Fibroblast of skin of left biceps (primary cell): ENCODE measurements around the gene DCLRE1B.

ENCODE experiments used
- DNase-seq, 2 experiments: peaks; one replicate each; pipeline ENCODE4 v3.0.0-alpha.2; 2013; ENCODE audit warnings: low read depth in 2 of 2

Gene DCLRE1B

DNA sequence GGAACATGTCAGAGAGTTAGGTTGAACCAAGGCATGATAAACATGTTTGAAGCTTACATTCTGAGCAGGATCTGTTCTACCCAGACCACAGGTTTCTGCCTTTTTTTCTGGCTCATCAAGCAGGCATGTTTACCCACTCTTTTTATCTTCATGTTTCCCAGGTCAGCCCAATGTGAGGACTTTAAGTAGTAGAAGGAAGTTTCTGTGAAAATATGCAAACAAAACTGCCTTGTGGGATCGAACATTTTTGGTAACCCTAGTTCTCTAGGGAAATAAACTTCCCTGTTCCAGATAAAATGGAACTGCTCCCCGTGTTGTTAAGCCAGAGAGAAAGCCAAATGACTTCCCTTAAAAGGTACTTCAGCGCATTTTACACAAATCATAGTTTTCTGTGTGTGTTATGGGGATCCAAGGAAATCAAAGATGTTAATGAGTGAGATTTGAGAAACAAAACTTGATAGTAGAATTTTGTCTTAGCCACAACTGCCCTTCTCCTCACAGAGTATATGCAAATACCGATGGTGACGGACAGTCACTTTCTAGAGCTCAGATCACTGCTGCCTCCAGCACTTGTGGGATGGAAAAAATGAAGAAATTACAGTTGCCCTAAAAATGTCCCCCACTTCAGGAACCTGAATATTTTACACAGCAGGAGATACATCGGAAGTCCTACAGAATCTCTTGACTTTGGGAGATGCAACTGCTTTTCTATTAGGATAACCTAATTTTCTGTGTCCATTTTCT, 23.2 kb downstream of the DCLRE1B start:
- DNase-seq: no peak

DNA sequence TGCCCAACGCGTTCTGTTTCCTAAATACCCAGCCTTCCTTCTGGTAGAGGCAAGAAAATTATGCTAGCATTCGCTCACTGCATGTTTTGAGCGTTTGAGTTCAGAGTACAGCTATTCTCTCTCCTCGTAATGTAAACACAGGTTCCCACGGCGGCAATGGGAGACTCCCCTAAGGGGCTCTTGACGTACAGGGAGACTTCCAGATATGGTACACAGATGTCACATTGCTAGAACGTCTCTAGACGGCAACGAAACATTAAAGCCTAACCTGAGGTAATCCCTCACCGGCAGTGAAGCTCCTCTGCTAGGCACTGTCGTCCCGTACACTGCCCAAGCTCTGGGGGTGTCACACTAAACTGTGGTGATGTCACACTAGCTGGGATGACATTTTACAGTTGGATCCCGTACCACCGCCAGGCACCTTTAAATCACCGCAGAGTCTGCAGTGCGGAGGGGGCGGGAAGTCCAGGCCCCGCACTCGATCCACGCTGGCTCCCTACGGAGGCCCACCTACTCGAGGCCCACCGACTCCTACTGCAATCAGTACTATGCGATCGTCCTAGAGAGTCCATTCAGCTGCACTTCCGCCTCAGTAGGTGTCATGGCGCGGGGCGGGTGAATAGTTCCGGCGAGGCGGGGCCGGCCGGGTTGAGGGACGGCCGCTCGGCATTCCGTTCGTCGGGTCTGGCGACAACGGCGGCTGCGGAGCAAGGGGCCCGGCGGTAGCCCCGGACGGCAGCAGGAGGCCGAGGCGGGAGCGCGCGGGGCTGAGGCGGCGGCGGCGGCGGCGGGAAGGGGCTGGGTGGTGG, 24.0 kb downstream of the DCLRE1B start, which contains the start of gene HIPK1:
Gene HIPK1, plus strand, starts transcription at position 384 of the 809 bp plus-strand sequence.
- peak; percentile 63 to 73 for DNase-seq

GRCh38 chr1:113929750-113930498, 24.8 kb downstream of the DCLRE1B start:
- DNase-seq: no peak

DNA sequence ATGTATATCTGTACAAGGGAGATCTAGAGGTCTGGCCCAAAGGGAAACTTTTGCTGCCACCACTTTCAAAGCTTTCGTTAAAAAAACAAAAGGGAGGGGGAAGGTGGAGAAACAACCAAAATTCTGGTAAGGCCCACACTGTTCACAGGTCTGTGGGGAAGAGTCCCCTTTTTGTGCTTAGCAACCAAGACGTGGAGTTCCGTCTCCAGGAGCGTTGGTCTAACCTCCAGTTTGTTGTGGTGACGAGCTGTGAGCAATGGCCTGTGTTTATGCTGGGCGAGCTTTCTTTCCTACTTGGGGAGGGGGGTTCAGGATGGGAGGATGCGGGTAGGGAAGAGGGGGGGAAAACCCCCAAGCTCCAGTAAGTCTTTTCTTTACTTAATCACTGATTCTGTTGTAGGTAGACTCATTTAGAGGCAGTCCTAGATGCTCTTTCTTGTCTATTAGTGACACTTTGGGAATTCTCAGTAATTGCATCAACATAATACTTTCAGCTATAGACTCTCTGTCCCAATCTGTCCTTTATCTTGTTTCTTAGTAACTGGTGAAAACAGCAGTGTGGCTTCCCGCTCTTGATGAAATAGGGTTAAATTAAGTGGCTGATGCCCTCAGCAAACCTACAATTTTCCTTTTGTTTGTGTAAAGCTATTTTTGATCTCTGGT, 25.5 kb downstream of the DCLRE1B start:
- no peak for DNase-seq

DNA sequence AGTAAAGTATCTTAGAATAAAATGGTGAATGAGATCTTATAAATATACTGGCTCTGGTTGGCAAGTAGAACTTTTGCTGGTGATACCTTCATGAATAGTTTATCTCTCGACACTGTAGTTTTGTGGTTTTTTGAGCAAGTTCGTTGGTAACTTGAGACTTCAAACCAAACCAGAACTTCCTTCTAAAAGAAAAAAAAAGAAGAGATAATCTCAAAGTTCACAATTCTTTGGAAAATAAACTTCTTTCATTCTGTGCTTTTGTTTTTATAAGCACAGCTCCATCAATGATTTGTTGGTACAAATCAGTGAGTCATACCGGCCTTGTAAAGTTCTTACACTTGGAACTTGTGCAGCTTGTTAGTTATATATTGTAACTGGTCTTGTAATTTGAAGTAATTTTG, 26.3 kb downstream of the DCLRE1B start:
- no peak for DNase-seq

- DNase-seq: no peak
These were observed 28.9 kb downstream of the DCLRE1B start for GRCh38 chr1:113934006-113934405.

GRCh38 chr1:113934511-113935055, 29.5 kb downstream of the DCLRE1B start:
- no peak for DNase-seq

DNA sequence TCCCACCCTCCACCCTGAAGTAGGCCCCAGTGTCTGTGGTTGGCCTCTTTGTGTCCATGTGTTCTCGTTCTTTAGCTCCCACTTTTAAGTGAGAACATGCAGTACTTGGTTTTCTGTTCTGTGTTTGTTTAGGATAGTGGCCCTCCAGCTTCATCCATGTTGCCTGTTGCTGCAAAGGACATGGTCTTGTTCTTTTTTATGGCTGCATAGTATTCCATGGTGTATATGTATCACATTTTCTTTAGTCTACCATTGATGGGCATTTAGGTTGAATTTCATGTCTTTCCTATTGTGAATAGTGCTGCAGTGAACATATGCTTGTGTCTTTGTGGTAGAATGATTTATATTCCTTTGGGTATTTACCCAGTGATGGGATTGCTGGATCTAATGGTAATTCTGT, 30.1 kb downstream of the DCLRE1B start:
- no peak for DNase-seq

- DNase-seq: no peak
These were observed 30.8 kb downstream of the DCLRE1B start for GRCh38 chr1:113935970-113936369.

DNA sequence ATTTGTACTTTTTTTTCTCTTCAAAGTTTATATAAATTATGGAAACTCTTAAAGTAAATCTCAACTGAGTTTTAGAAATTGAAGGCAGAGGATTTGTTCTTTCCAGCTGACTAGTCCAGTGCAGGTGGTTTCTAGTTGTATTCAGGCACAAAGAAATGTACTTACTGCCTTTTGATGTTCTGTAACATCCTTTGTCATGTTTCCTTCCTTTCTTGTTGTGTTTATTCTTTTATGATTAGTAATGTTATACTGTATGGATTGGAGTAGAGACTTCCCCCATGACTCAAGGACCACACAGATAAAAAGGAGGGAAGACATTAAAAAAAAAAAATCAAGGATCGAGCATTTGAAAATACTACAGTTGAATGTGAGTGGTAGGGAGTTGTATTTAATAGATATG, 32.0 kb downstream of the DCLRE1B start:
- DNase-seq: no peak

DNA sequence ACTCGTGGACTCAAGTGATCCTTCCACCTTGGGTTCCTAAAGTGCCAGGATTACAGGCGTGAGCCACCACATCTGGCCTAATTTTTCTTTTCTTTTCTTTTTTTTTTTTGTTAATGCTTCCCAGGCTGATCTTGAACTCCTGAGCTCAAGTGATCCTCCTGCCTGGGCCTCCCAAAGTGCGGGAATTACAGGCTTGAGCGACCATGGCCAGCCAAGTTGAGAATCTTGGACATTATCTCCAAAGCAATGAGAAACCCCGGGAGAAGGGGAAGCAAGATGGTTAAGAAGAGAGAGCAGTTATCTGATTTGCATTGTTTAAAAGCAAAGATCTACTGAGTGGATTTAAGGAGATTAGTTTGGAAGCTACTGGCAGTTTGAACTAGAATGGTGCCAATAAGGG, 33.1 kb downstream of the DCLRE1B start:
- no peak for DNase-seq

- no peak for DNase-seq
These were observed 35.5 kb downstream of the DCLRE1B start for GRCh38 chr1:113940365-113941244.

GRCh38 chr1:113941245-113941559, 36.1 kb downstream of the DCLRE1B start:
- no peak for DNase-seq

DNA sequence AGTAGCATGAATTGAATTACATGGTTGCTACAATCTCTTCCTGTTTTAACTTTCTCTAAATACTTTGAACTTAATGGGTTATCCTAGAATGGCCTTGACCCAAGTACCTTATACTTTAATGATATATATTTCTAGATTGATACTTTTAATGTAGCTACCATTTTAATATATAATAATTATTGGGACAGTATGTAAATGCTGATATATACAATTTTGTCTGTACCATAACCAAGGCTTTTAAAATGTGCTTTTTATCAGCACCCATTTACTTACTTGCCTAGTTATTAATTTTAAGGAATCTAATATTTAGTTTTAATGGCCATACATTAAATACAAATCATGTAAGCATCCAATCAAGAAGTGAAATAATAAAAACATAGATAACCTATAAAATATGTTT, 37.4 kb downstream of the DCLRE1B start:
- DNase-seq: no peak

DNA sequence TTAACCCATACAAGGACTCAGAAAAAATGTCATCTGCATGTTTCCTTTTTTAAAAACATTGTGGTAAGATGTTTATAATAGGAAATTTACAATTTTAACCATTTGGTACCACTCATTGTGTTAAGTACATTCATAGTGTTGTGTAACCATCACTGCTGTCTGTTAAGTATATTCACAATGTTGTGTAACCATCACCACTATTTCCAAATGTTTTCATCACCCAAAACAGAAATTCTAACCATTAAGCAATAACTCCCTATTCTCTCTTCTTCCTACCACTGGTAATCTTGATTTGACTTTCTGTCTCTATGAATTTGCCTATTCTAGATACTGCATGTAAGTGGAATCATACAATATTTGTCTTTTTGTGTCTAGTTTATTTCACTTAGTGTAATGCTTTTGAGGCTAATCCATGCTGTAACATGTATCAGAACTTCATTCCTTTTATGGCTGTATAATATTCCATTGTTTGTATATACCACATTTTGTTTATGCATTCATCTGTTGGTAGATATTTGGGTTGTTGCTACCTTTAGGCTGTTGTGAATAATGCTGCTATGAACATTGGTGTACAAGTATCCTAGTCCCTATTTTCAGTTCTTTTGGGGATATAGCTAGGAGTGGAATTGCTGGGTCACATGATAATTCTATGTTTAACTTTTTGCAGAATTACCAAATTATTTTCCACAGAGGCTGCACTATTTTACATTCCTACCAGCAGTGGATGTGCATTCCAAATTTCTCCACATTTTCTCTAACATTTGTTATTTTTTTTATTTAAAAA, 38.1 kb downstream of the DCLRE1B start:
- DNase-seq: no peak

GRCh38 chr1:113945329-113945728, 40.2 kb downstream of the DCLRE1B start:
- DNase-seq: no peak

- no peak for DNase-seq
These were observed 41.0 kb downstream of the DCLRE1B start for GRCh38 chr1:113946112-113946511.

DNA sequence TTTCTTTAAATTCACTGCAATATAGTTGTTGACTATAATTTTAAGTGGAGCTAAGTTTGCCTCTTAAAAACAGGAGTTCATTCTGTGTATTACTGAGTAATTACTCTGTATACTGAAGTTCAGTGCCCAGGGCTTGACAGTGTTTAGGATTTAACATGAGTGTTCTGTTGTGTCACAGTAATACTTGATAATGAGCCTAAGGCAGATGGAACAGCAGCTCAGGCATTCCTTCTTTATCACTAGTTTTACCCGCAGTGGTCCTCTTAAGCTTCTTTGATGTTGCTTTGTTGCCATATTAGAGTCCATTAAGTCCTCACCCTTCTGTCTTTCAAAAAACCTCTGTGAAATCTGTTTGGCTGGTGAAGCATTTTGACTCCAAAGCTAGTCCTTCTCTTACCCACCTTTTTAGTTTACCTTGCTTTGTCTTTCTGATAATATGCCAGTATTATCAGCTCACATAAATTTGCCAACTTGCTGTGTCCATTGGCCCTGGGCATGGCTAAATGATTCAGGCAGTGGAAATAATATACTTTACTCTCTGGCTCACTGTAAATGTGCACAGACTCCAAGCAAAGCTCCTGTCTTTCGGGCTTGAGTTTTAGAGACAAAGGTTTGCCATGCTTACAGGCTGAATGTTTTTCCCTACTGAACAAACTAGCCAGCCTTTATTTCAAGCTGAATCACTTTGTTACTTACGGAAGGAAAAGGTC, 41.7 kb downstream of the DCLRE1B start:
- DNase-seq: no peak

DNA sequence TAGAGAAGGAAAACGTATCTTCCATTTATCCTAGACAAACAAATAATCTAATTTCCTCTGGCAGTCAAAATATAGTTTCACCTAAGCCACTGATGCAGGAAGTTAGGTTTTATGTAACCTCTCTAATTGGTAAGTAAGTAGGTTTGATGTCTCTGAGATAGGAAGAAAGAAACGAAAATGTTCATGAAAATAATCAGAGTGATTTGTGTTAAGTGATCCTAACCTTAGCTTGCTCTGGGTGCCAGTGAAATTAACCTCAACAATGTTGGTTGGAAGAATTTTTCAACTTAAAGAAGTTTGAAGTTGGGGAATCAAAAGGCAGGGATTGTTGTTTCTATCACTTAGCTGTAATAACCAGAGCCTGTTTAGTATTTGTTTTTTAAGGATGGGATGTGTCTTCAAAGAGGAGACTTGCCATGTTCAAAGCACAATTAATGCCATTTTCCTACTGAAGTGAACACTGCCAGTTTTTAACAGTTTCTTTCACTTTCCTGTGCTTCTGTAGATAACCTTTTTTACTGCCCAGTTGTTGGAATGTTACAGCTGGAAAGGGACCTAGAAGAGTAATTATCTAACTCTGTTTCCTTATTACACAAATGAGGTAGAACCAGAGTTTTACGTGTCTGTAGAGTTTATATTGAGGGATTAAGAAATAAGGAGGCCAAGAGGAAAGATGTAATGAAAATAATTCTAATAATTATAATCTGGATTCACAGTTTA, 42.4 kb downstream of the DCLRE1B start:
- no peak for DNase-seq
